ENCODE measurements around the gene SRCIN1. TPM values are rescaled to one million over a fixed set of nuclear protein-coding genes. Genes with fewer than 3 reads are reported as not detected.

Gene SRCIN1
- 0.25 TPM in 1 of 2 replicates, not detected in the other for total RNA-seq

GRCh38 chr17:38605841-38606645 is at the start of gene SRCIN1:
SRCIN1 (minus strand) TSS chr17:38605952; CDS start chr17:38605705, 247 bp downstream.

Other genes starting within 250 kb of the SRCIN1 start
- 57.2 and 134 TPM in 2 replicates for gene ARHGAP23, start 177.5 kb downstream of the SRCIN1 start, total RNA-seq
- 0.38 and 2.4 TPM in 2 replicates for gene EPOP, start 69.0 kb upstream of the SRCIN1 start, total RNA-seq
- gene MLLT6, start 99.3 kb upstream of the SRCIN1 start, total RNA-seq = 23.1 and 46.0 TPM in 2 replicates
- gene CISD3, start 124.4 kb upstream of the SRCIN1 start, total RNA-seq = 6.8 and 9.3 TPM in 2 replicates
- 9.8 and 20.9 TPM in 2 replicates for gene PCGF2, start 142.4 kb upstream of the SRCIN1 start, total RNA-seq
- gene PSMB3, start 146.8 kb upstream of the SRCIN1 start, total RNA-seq = 193 and 319 TPM in 2 replicates
- 34.7 and 39.0 TPM in 2 replicates for gene PIP4K2B, start 193.6 kb upstream of the SRCIN1 start, total RNA-seq
- gene CWC25, start 219.4 kb upstream of the SRCIN1 start, total RNA-seq = 6.2 and 8.1 TPM in 2 replicates
- gene RPL23, start 247.8 kb upstream of the SRCIN1 start, total RNA-seq = 756 and 869 TPM in 2 replicates

Data from mesangial cell (primary cell).